ENCODE measurements around the gene DNM3.

Gene DNM3

GRCh38 chr1:171972846-171973245, 131.5 kb downstream of the DNM3 start:
- DNase-seq (ENCODE audit: low read depth, low spot score), result no peak

- no peak for DNase-seq (ENCODE audit: low read depth, low spot score)
Measured at GRCh38 chr1:171973421-171973820, 132.1 kb downstream of the DNM3 start.

- no peak for DNase-seq (ENCODE audit: low read depth, low spot score)
Measured at GRCh38 chr1:171981303-171981702, 140.0 kb downstream of the DNM3 start.

GRCh38 chr1:171983584-171983983, 142.3 kb downstream of the DNM3 start:
- DNase-seq (ENCODE audit: low read depth, low spot score), result no peak

GRCh38 chr1:171984262-171984661, 143.0 kb downstream of the DNM3 start:
- no peak for DNase-seq (ENCODE audit: low read depth, low spot score)

- DNase-seq (ENCODE audit: low read depth, low spot score), result no peak
Measured at GRCh38 chr1:171984850-171985485, 143.7 kb downstream of the DNM3 start.

GRCh38 chr1:171985639-171986038, 144.3 kb downstream of the DNM3 start:
- no peak for DNase-seq (ENCODE audit: low read depth, low spot score)

- DNase-seq (ENCODE audit: low read depth, low spot score), result no peak
Measured at GRCh38 chr1:171988243-171988885, 147.1 kb downstream of the DNM3 start.

GRCh38 chr1:171990371-171990770, 149.1 kb downstream of the DNM3 start:
- no peak for DNase-seq (ENCODE audit: low read depth, low spot score)

- DNase-seq (ENCODE audit: low read depth, low spot score), result no peak
Measured at GRCh38 chr1:171994293-171994692, 153.0 kb downstream of the DNM3 start.

- DNase-seq (ENCODE audit: low read depth, low spot score), result no peak
Measured at GRCh38 chr1:171995573-171995972, 154.3 kb downstream of the DNM3 start.

GRCh38 chr1:171997936-171998335, 156.6 kb downstream of the DNM3 start:
- no peak for DNase-seq (ENCODE audit: low read depth, low spot score)

GRCh38 chr1:171998711-171999110, 157.4 kb downstream of the DNM3 start:
- DNase-seq (ENCODE audit: low read depth, low spot score), result no peak

GRCh38 chr1:171999756-172000155, 158.5 kb downstream of the DNM3 start:
- no peak for DNase-seq (ENCODE audit: low read depth, low spot score)

- DNase-seq (ENCODE audit: low read depth, low spot score), result no peak
Measured at GRCh38 chr1:172001288-172001687, 160.0 kb downstream of the DNM3 start.

GRCh38 chr1:172002725-172003345, 161.5 kb downstream of the DNM3 start:
- peak; percentile 44 for DNase-seq (ENCODE audit: low read depth, low spot score)

GRCh38 chr1:172003766-172004530, 162.7 kb downstream of the DNM3 start:
- DNase-seq (ENCODE audit: low read depth, low spot score), result no peak

- DNase-seq (ENCODE audit: low read depth, low spot score), result no peak
Measured at GRCh38 chr1:172004671-172005070, 163.4 kb downstream of the DNM3 start.

GRCh38 chr1:172005856-172006255, 164.6 kb downstream of the DNM3 start:
- DNase-seq (ENCODE audit: low read depth, low spot score), result no peak

- DNase-seq (ENCODE audit: low read depth, low spot score), result no peak
Measured at GRCh38 chr1:172006660-172007059, 165.4 kb downstream of the DNM3 start.

GRCh38 chr1:172018727-172019311, 177.5 kb downstream of the DNM3 start:
- no peak for DNase-seq (ENCODE audit: low read depth, low spot score)

- no peak for DNase-seq (ENCODE audit: low read depth, low spot score)
Measured at GRCh38 chr1:172019976-172020375, 178.7 kb downstream of the DNM3 start.

All from smooth muscle cell of the brain vasculature (primary cell).